ENCODE results near the gene CELA2A. TPM values are rescaled to one million over a fixed set of nuclear protein-coding genes. Genes with fewer than 3 reads are reported as not detected.
A peak's percentile ranks its signal among the peaks of the same experiment; 100 is the strongest.

The CELA2A gene
- total RNA-seq, 3 donors from 2014 or later = not detected

- H3K4me1 ChIP-seq = no peaks in the 10 kb centered on the region
- no peak overlapping the region for H3K4me3 ChIP-seq
- intact Hi-C loops (cut with DNase I; ENCODE audit: low total_unique reads) = no loop called here
- DNase-seq (ENCODE audit: low spot score in 2 of 2) = no peak
- H3K27me3 ChIP-seq = no peaks in the 10 kb centered on the region
- H3K36me3 ChIP-seq = no peaks in the 10 kb centered on the region
- H3K27ac ChIP-seq = no peak overlapping the region
- no peaks in the 10 kb centered on the region for H3K9me3 ChIP-seq
- no peak for TF ChIP-seq POLR2AphosphoS5 (IDR thresholded peaks at IDR 0.05)
- no peak for TF ChIP-seq POLR2A (IDR thresholded peaks at IDR 0.05)
- TF ChIP-seq CTCF (IDR thresholded peaks at IDR 0.05) = no peak
Measured at GRCh38 chr1:15492596-15492995, 36.1 kb downstream of the CELA2A start.

- Histone ChIP-seq H3K36me3 (no peaks in the 10 kb centered on the region), H3K4me1 (no peaks in the 10 kb centered on the region), H3K9me3 (no peaks in the 10 kb centered on the region), H3K27ac (no peak overlapping the region), H3K27me3 (no peaks in the 10 kb centered on the region), H3K4me3 (no peak overlapping the region)
- no peak for TF ChIP-seq CTCF (IDR thresholded peaks at IDR 0.05)
- no peak for TF ChIP-seq POLR2AphosphoS5 (IDR thresholded peaks at IDR 0.05)
- intact Hi-C loops (cut with DNase I; ENCODE audit: low total_unique reads) = no loop called here
- no peak for DNase-seq (ENCODE audit: low spot score in 2 of 2)
Measured at GRCh38 chr1:15493869-15494390, 37.4 kb downstream of the CELA2A start.

- TF ChIP-seq CTCF (IDR thresholded peaks at IDR 0.05) (no peak), POLR2A (IDR thresholded peaks at IDR 0.05) (no peak), POLR2AphosphoS5 (IDR thresholded peaks at IDR 0.05) (no peak)
- no peak overlapping the region for H3K4me3 ChIP-seq
- no peak overlapping the region for H3K27ac ChIP-seq
- no peak for DNase-seq (ENCODE audit: low spot score in 2 of 2)
- intact Hi-C loops (cut with DNase I; ENCODE audit: low total_unique reads) = no loop called here
- no peaks in the 10 kb centered on the region for H3K4me1 ChIP-seq
- H3K27me3 ChIP-seq = no peaks in the 10 kb centered on the region
- H3K36me3 ChIP-seq = no peaks in the 10 kb centered on the region
- no peaks in the 10 kb centered on the region for H3K9me3 ChIP-seq
Measured at GRCh38 chr1:15500184-15501178, 43.9 kb downstream of the CELA2A start.

GRCh38 chr1:15501208-15502032, 44.9 kb downstream of the CELA2A start:
- Histone ChIP-seq H3K27me3 (no peaks in the 10 kb centered on the region), H3K27ac (no peak overlapping the region), H3K4me3 (no peak overlapping the region), H3K36me3 (no peaks in the 10 kb centered on the region), H3K4me1 (no peaks in the 10 kb centered on the region), H3K9me3 (no peaks in the 10 kb centered on the region)
- TF ChIP-seq CTCF (IDR thresholded peaks at IDR 0.05) = peak in 2 of 3 donors; percentile 16 to 24
- no peak for TF ChIP-seq POLR2AphosphoS5 (IDR thresholded peaks at IDR 0.05)
- no peak for TF ChIP-seq POLR2A (IDR thresholded peaks at IDR 0.05)
- intact Hi-C loops (cut with DNase I; ENCODE audit: low total_unique reads) = no loop called here
- DNase-seq (ENCODE audit: low spot score in 2 of 2) = no peak

Measured in breast epithelium (tissue), 4 donors.